HEK293T (cell line): ENCODE results near the gene AIMP1.

Experiments
- ARNT ChIP-seq: fragments of 450-650 bp; IDR thresholded peaks from 2 replicates; pipeline ENCODE4 v1.6.1; 2017; ENCODE audit warnings: mild to moderate bottlenecking
- BHLHE40 ChIP-seq: fragments of 450-650 bp; IDR thresholded peaks from 2 replicates; pipeline ENCODE4 v1.6.1; 2016; ENCODE audit warnings: mild to moderate bottlenecking, moderate library complexity, borderline replicate concordance
- ELF4 ChIP-seq: fragments of 450-650 bp; IDR thresholded peaks from 2 replicates; pipeline ENCODE4 v1.6.1; 2017; ENCODE audit warnings: antibody characterized with exemption
- FOXA1 ChIP-seq: fragments of 450-650 bp; IDR thresholded peaks from 2 replicates; pipeline ENCODE4 v1.6.1; 2016; ENCODE audit warnings: mild to moderate bottlenecking
- FOXK2 ChIP-seq: fragments of 450-650 bp; IDR thresholded peaks from 2 replicates; pipeline ENCODE4 v1.6.1; 2016; ENCODE audit warnings: mild to moderate bottlenecking
- FOXM1 ChIP-seq: fragments of 450-650 bp; IDR thresholded peaks from 2 replicates; pipeline ENCODE4 v1.6.1; 2017; ENCODE audit warnings: mild to moderate bottlenecking, borderline replicate concordance
- L3MBTL2 ChIP-seq: fragments of 450-650 bp; conservative IDR thresholded peaks from 2 replicates; pipeline ENCODE4 v1.6.1; 2016; ENCODE audit warnings: mild to moderate bottlenecking
- LEF1 ChIP-seq: fragments of 450-650 bp; IDR thresholded peaks from 2 replicates; pipeline ENCODE4 v1.6.1; 2017; ENCODE audit warnings: mild to moderate bottlenecking, borderline replicate concordance
- NFRKB ChIP-seq: fragments of 450-650 bp; IDR thresholded peaks from 2 replicates; pipeline ENCODE4 v1.6.1; 2016; ENCODE audit warnings: mild to moderate bottlenecking, moderate library complexity
- SP1 ChIP-seq: fragments of 450-650 bp; IDR thresholded peaks from 2 replicates; pipeline ENCODE4 v1.6.1; 2017
- SUZ12 ChIP-seq: fragments of 450-650 bp; IDR thresholded peaks from 2 replicates; pipeline ENCODE4 v1.6.1; 2016; ENCODE audit warnings: mild to moderate bottlenecking
- TARDBP ChIP-seq: fragments of 450-650 bp; IDR thresholded peaks from 2 replicates; pipeline ENCODE4 v1.6.1; 2016
- ZNF384 ChIP-seq: fragments of 450-650 bp; IDR thresholded peaks from 2 replicates; pipeline ENCODE4 v1.6.1; 2016

GRCh38 chr4:106362086-106362825, 45.9 kb downstream of the AIMP1 start:
- no peak for TF ChIP-seq ZNF384
- TF ChIP-seq FOXM1: no peak
- no peak for TF ChIP-seq SUZ12
- TF ChIP-seq FOXK2: no peak
- no peak for TF ChIP-seq ELF4
- TF ChIP-seq BHLHE40: no peak
- no peak for TF ChIP-seq SP1
- no peak for TF ChIP-seq FOXA1
- no peak for TF ChIP-seq L3MBTL2
- TF ChIP-seq TARDBP: no peak
- TF ChIP-seq NFRKB: no peak
- TF ChIP-seq LEF1: no peak
- TF ChIP-seq ARNT: no peak
